GM12878 (cell line): ENCODE data around the gene TUBB1. TPM values are rescaled to one million over a fixed set of nuclear protein-coding genes. Genes with fewer than 3 reads are reported as not detected.
A peak's percentile ranks its signal among the peaks of the same experiment; 100 is the strongest.

ENCODE experiments used
- ATAC-seq: fragments of 200-7000 bp; cut with Tn5 transposase; 3 replicates; pipeline ENCODE4 v1.9.1; 2020; ENCODE audit warnings: mild to moderate bottlenecking, moderate library complexity
- BruUV-seq: library from RNA; stranded (reverse); fragments of 400-500 nt; replicated peaks from 2 replicates; lab custom pipeline; 2021; lab: Mats Ljungman, UMichigan
- CTCF ChIA-PET: fragments of 300-600 bp; sonication (Branson Sonifier 250); formaldehyde crosslinking; extraction: SDS; loops from one replicate; lab custom pipeline; 2021; ENCODE audit warnings: inconsistent platforms; lab: Yijun Ruan, JAX
- POLR2A ChIA-PET: fragments of 350-600 bp; formaldehyde crosslinking; extraction: SDS; loops from one replicate; lab custom pipeline; 2021; ENCODE audit warnings: inconsistent platforms; lab: Charles Lee
- RAD21 ChIA-PET: fragments of 300-600 bp; sonication (Branson Sonifier 250); formaldehyde crosslinking; loops from one replicate; lab custom pipeline; 2023; ENCODE audit warnings: antibody characterized with exemption; ENCODE audit not compliant: unreplicated experiment; lab: Charles Lee
- SMC1A ChIA-PET: fragments of 300-600 bp; sonication (Branson Sonifier 250); formaldehyde crosslinking; loops from one replicate; lab custom pipeline; 2023; ENCODE audit not compliant: unreplicated experiment, uncharacterized antibody; lab: Charles Lee
- DNase-seq: peaks from one replicate; pipeline ENCODE4 v3.0.0-alpha.2; 2011; ENCODE audit warnings: low read depth, low spot score
- FAIRE-seq: peaks from 3 replicates; lab custom pipeline; 2011; peaks lifted over from hg19 to GRCh38; lab: Jason Lieb, UNC
- H2AFZ ChIP-seq: 2 replicates; pipeline ENCODE4 v1.6.0; 2011; ENCODE audit warnings: low read depth, low read length, control low read depth; ENCODE audit not compliant: control insufficient read depth
- H3K27ac ChIP-seq: 2 replicates; pipeline ENCODE4 v1.5.1; 2011; ENCODE audit warnings: control low read depth; ENCODE audit not compliant: control insufficient read depth, insufficient read depth
- H3K27me3 ChIP-seq, 2 experiments: replicated peaks in 1 of 2; 2 replicates each; pipeline versions ENCODE4 v1.6.0 to v1.6.1; 2011; ENCODE audit warnings: low read length in 1 of 2; ENCODE audit not compliant: control insufficient read depth in 2 of 2, insufficient read depth in 2 of 2
- H3K36me3 ChIP-seq, 2 experiments: 2 replicates each; pipeline ENCODE4 v1.5.1; 2011; ENCODE audit warnings: low read length in 1 of 2; ENCODE audit not compliant: control insufficient read depth in 2 of 2, insufficient read depth in 2 of 2
- H3K4me1 ChIP-seq: 2 replicates; pipeline ENCODE4 v1.6.1; 2011; ENCODE audit warnings: mild to moderate bottlenecking, low read length, moderate library complexity, mixed read lengths; ENCODE audit not compliant: control insufficient read depth, insufficient read depth
- H3K4me2 ChIP-seq: 2 replicates; pipeline ENCODE4 v1.6.0; 2011; ENCODE audit warnings: control low read depth; ENCODE audit not compliant: control insufficient read depth, insufficient read depth
- H3K4me3 ChIP-seq: fragments of 200-600 bp; sonication (generic); 2 replicates; pipeline ENCODE4 v1.5.1; 2016
- H3K79me2 ChIP-seq: 2 replicates; pipeline ENCODE4 v1.6.0; 2011; ENCODE audit warnings: low read length; ENCODE audit not compliant: control insufficient read depth, insufficient read depth
- H3K9ac ChIP-seq: 2 replicates; pipeline ENCODE4 v1.8.0; 2011; ENCODE audit warnings: low read length, control low read depth, mixed read lengths; ENCODE audit not compliant: control insufficient read depth, insufficient read depth
- H3K9me3 ChIP-seq: replicated peaks from 3 replicates; pipeline ENCODE4 v1.5.1; 2011; ENCODE audit warnings: mild to moderate bottlenecking, low read length; ENCODE audit not compliant: control insufficient read depth, insufficient read depth
- H4K20me1 ChIP-seq: 2 replicates; pipeline ENCODE4 v1.6.0; 2011; ENCODE audit not compliant: control insufficient read depth, insufficient read depth
- CREB1 ChIP-seq: IDR thresholded peaks from 2 replicates; pipeline ENCODE4 v1.6.1; 2012; ENCODE audit warnings: low read depth, mild to moderate bottlenecking, inconsistent platforms
- CREM ChIP-seq: IDR thresholded peaks from 2 replicates; pipeline ENCODE4 v1.6.1; 2014; ENCODE audit warnings: antibody characterized with exemption, low read depth
- EP300 ChIP-seq, 2 experiments: fragments of 150-350 bp in 1 of 2; IDR thresholded peaks; 2 replicates each; pipeline ENCODE4 v1.6.1; 2011 to 2012; ENCODE audit warnings: low read depth in 2 of 2, low read length in 2 of 2, borderline replicate concordance in 1 of 2, improper control_type of control experiment in 1 of 2, inconsistent platforms in 1 of 2; ENCODE audit not compliant: control insufficient read depth in 1 of 2
- HDAC2 ChIP-seq: fragments of 200-600 bp; sonication (generic); IDR thresholded peaks from 2 replicates; pipeline ENCODE4 v1.6.1; 2017
- PAX5 ChIP-seq: IDR thresholded peaks from 2 replicates; pipeline ENCODE4 v1.6.1; 2011; ENCODE audit warnings: low read depth, low read length, borderline replicate concordance
- PAX8 ChIP-seq: fragments of 450-650 bp; IDR thresholded peaks from 2 replicates; pipeline ENCODE4 v1.6.1; 2017; ENCODE audit warnings: mild to moderate bottlenecking, moderate library complexity
- POLR2A ChIP-seq: IDR thresholded peaks from 2 replicates; pipeline ENCODE4 v1.6.1; 2011; ENCODE audit warnings: low read depth, mild to moderate bottlenecking, low read length
- RAD21 ChIP-seq: IDR thresholded peaks from 2 replicates; pipeline ENCODE4 v1.6.1; 2011; ENCODE audit warnings: mild to moderate bottlenecking, low read depth, low read length, moderate library complexity; ENCODE audit not compliant: insufficient read depth
- YY1 ChIP-seq: IDR thresholded peaks from 2 replicates; pipeline ENCODE4 v1.6.1; 2011; ENCODE audit warnings: low read depth, mild to moderate bottlenecking, low read length
- WGBS: methylation state at CpG from one replicate; pipeline ENCODE4 v1.1.6; 2016; ENCODE audit warnings: low lambda C conversion rate; ENCODE audit not compliant: insufficient replicate concordance, insufficient coverage; ENCODE audit errors: missing lambda C conversion rate; 5-methylcytosine and 5-hydroxymethylcytosine counted together
- in situ Hi-C: fragments of 300-500 bp; cut with MboI; formaldehyde crosslinking; loops from 9 replicates; pipeline ENCODE4 v1.14.3; 2018; ENCODE audit warnings: mixed read lengths
- intact Hi-C: fragments of 100-400 bp; cut with micrococcal nuclease; formaldehyde crosslinking; loops from one replicate; pipeline ENCODE4 v1.14.2; 2022; ENCODE audit not compliant: unreplicated experiment
- polyA plus RNA-seq, 11 experiments: library from polyadenylated mRNA; depleted of rRNA in 4 of 11; unstranded in 6 of 11; stranded (reverse) in 5 of 11; fragments of >200 nt; fragmentation: Nextera tagmentation in 4 of 11; fragmentation: Illumina TruSeq in 1 of 11; extraction: Ambion mirVana in 4 of 11; extraction: Trizol in 1 of 11; gene quantifications; 1 replicate in 1 of 11; 2 replicates in 10 of 11; pipeline versions ENCODE4 v1.2.1 to v1.2.3, GENCODE V29; 2011 to 2016; ENCODE audit warnings: inconsistent platforms in 2 of 11, missing spikeins in 2 of 11, low read depth in 1 of 11
- total RNA-seq, 4 experiments: library from RNA; depleted of rRNA in 3 of 4; stranded (reverse); fragments of >200 nt in 3 of 4; fragmentation: Illumina TruSeq in 1 of 4; extraction: Trizol in 1 of 4; gene quantifications; 2 replicates each; pipeline versions ENCODE4 v1.2.1 to v1.2.3, GENCODE V29; 2013 to 2021
- TF ChIP-seq, protein P1 (sequence below), 3 experiments: IDR thresholded peaks in 2 of 3; conservative IDR thresholded peaks in 1 of 3; 2 replicates each; pipeline ENCODE4 v1.5.1; 2011; ENCODE audit warnings: low read depth in 3 of 3, low read length in 3 of 3, mild to moderate bottlenecking in 3 of 3, control low read depth in 2 of 3, moderate library complexity in 2 of 3, inconsistent platforms in 1 of 3, mixed read lengths in 1 of 3; ENCODE audit not compliant: control insufficient read depth in 2 of 3, insufficient read depth in 1 of 3; ENCODE audit errors: extremely low read depth in 1 of 3
- TF ChIP-seq, protein P2 (sequence below): fragments of 450-650 bp; IDR thresholded peaks from 2 replicates; pipeline ENCODE4 v1.6.1; 2018; ENCODE audit warnings: mild to moderate bottlenecking, low read depth, moderate library complexity; ENCODE audit not compliant: partially characterized antibody

Gene TUBB1
- total and polyA plus RNA-seq, 10 of the 15 experiments (the other 5 are each of a cell fraction or from before 2014, with no cell fraction given) = 0.02 to 0.20 (median 0.06) TPM; not detected in 3

DNA sequence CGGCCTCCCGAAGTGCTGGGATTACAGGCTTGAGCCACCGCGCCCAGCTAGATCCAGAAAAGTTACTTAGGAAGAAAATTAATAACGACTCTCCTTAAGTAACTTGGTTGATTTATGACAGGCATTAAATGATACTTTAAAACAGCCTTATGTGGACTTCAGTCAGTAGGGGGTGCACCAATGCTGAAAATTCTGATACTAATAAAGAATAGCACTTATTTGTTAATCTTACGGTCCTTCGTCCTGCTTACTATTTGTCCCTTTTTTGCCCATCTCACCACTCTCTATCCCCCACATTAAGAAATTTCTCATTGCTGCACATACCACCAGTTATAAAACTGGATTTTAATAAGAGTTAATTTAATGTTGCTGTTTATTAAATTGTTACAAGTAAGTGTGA, 36.1 kb downstream of the TUBB1 start:
- SMC1A ChIA-PET = no interaction called here
- H3K27ac ChIP-seq = no peak overlapping the region
- intact Hi-C loops (no loop called here), in situ Hi-C loops (no loop called here)
- no peaks in the 10 kb centered on the region for H3K36me3 ChIP-seq
- no peaks in the 10 kb centered on the region for H3K9me3 ChIP-seq
- DNase-seq = no peak
- no peaks in the 10 kb centered on the region for H4K20me1 ChIP-seq
- CTCF ChIA-PET = interaction anchor here (1.8 to 3.9 kb wide), 2 partner anchors 11 to 32 kb away, joined by 5 to 11 read pairs; no protein-coding TSS in a partner anchor
- H3K4me2 ChIP-seq = no peak overlapping the region
- H3K27me3 ChIP-seq = peaks cover 0 to 8% of the 10 kb centered on the region in 2 experiments; a peak in 2 of 4 replicates
- H2AFZ ChIP-seq = no peak overlapping the region
- TF ChIP-seq, protein P1, sequence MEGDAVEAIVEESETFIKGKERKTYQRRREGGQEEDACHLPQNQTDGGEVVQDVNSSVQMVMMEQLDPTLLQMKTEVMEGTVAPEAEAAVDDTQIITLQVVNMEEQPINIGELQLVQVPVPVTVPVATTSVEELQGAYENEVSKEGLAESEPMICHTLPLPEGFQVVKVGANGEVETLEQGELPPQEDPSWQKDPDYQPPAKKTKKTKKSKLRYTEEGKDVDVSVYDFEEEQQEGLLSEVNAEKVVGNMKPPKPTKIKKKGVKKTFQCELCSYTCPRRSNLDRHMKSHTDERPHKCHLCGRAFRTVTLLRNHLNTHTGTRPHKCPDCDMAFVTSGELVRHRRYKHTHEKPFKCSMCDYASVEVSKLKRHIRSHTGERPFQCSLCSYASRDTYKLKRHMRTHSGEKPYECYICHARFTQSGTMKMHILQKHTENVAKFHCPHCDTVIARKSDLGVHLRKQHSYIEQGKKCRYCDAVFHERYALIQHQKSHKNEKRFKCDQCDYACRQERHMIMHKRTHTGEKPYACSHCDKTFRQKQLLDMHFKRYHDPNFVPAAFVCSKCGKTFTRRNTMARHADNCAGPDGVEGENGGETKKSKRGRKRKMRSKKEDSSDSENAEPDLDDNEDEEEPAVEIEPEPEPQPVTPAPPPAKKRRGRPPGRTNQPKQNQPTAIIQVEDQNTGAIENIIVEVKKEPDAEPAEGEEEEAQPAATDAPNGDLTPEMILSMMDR (IDR thresholded peaks at IDR 0.05 in 2 of 3, conservative IDR thresholded peaks at IDR 0.05 in 1 of 3; ENCODE audit: control insufficient read depth in 2 of 3, extremely low read depth in 1 of 3, insufficient read depth in 1 of 3, low read depth in 3 of 3, low read length in 3 of 3) = peak in 2 of 3 experiments; percentile 22 to 36; a peak in 4 of 6 replicates
- peak; percentile 24 for TF ChIP-seq RAD21
- TF ChIP-seq, protein P2, sequence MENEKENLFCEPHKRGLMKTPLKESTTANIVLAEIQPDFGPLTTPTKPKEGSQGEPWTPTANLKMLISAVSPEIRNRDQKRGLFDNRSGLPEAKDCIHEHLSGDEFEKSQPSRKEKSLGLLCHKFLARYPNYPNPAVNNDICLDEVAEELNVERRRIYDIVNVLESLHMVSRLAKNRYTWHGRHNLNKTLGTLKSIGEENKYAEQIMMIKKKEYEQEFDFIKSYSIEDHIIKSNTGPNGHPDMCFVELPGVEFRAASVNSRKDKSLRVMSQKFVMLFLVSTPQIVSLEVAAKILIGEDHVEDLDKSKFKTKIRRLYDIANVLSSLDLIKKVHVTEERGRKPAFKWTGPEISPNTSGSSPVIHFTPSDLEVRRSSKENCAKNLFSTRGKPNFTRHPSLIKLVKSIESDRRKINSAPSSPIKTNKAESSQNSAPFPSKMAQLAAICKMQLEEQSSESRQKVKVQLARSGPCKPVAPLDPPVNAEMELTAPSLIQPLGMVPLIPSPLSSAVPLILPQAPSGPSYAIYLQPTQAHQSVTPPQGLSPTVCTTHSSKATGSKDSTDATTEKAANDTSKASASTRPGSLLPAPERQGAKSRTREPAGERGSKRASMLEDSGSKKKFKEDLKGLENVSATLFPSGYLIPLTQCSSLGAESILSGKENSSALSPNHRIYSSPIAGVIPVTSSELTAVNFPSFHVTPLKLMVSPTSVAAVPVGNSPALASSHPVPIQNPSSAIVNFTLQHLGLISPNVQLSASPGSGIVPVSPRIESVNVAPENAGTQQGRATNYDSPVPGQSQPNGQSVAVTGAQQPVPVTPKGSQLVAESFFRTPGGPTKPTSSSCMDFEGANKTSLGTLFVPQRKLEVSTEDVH = no peak
- TF ChIP-seq CREB1 = no peak
- TF ChIP-seq POLR2A = no peak
- TF ChIP-seq PAX5 = no peak
- no peak for TF ChIP-seq HDAC2
- no peak for TF ChIP-seq CREM
- no peak for TF ChIP-seq PAX8
- TF ChIP-seq YY1 = no peak
- TF ChIP-seq EP300 (IDR thresholded peaks at IDR 0.05; ENCODE audit: borderline replicate concordance in 1 of 2, control insufficient read depth in 1 of 2, low read depth in 2 of 2, low read length in 2 of 2) = no peak
- BruUV-seq = no TSS peak
- H3K9ac ChIP-seq = no peak overlapping the region
- ATAC-seq = peak; percentile 53; the same call in 2 of the 3 replicates
- no peak overlapping the region for H3K4me3 ChIP-seq
- FAIRE-seq = no peak
- no peaks in the 10 kb centered on the region for H3K79me2 ChIP-seq
- POLR2A ChIA-PET = no interaction called here
- whole genome bisulfite sequencing = 59% methylated on average over 7 of the region's 7 CpGs
- RAD21 ChIA-PET = no interaction called here
- H3K4me1 ChIP-seq = no peaks in the 10 kb centered on the region
